GM12878 (cell line): ENCODE measurements around the gene TMEM263.

Experiments used
- MXI1 ChIP-seq: fragments of 150-350 bp; IDR thresholded peaks from 2 replicates; pipeline ENCODE4 v1.6.1; 2011; ENCODE audit warnings: low read depth, mild to moderate bottlenecking, inconsistent platforms, low read length, improper control_type of control experiment
- NR2C1 ChIP-seq: fragments of 450-650 bp; IDR thresholded peaks from 2 replicates; pipeline ENCODE4 v1.6.1; 2017; ENCODE audit warnings: antibody characterized with exemption, mild to moderate bottlenecking, moderate library complexity
- POLR2A ChIP-seq: IDR thresholded peaks from 2 replicates; pipeline ENCODE4 v1.6.1; 2011; ENCODE audit warnings: low read depth, mild to moderate bottlenecking, low read length
- POLR2AphosphoS2 ChIP-seq: IDR thresholded peaks from 2 replicates; pipeline ENCODE4 v1.6.1; 2011; ENCODE audit warnings: low read depth, mild to moderate bottlenecking, low read length, improper control_type of control experiment, moderate library complexity
- SIN3A ChIP-seq: IDR thresholded peaks from 2 replicates; pipeline ENCODE4 v1.6.1; 2012; ENCODE audit warnings: low read depth, low read length, improper control_type of control experiment
- SREBF1 ChIP-seq: IDR thresholded peaks from 2 replicates; pipeline ENCODE4 v1.6.1; 2012; ENCODE audit warnings: mild to moderate bottlenecking, low read length

GRCh38 chr12:106971065-106971464 is 15.4 kb downstream of the TMEM263 start:
- TF ChIP-seq SREBF1 (no peak), MXI1 (no peak), POLR2AphosphoS2 (no peak), NR2C1 (no peak), POLR2A (no peak), SIN3A (no peak)
